GM18909 (cell line): ENCODE results near the gene BICDL1.

Source experiments
- ATAC-seq: cut with Tn5 transposase; IDR thresholded peaks from one replicate; pipeline ENCODE4 v1.9.1; 2021; ENCODE audit warnings: mild to moderate bottlenecking; ENCODE audit not compliant: unreplicated experiment, poor library complexity

The BICDL1 gene

DNA sequence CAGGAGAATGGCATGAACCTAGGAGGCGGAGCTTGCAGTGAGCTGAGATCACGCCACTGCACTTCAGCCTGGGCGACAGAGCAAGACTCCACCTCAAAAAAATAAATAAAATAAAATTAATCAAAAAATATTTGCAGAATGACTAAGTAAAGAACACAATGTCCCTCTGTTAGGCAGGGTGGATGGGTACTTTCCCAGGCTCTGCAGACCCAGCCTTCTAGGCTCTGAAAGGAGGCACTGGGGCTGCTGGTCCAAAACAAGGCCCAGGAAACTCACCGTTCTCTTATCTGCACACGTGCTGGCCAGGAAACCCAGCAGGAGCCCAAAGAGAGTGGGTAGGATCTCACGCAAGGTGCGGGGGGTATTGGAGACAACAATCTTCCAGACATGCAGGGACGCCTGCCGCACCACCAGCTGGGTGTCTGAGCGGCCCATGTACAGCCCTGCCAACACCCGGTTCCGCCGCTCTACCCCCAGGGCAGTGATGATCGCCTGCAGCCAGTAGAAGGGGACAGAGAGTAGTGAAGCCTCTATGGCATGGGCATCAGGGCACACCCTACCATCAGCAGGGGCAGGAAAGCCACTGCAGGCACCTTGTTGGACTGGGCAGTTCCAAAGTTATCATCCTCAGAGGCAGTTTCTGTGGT is 153.3 kb downstream of the BICDL1 start:
- ATAC-seq: no peak
